IMR-90 (cell line): ENCODE results near the gene ZNF292. TPM values are rescaled to one million over a fixed set of nuclear protein-coding genes. Genes with fewer than 3 reads are reported as not detected.

Experiments
- ATAC-seq: fragments of 200-7000 bp; cut with Tn5 transposase; 2 replicates; pipeline ENCODE4 v1.9.1; 2020; ENCODE audit warnings: low read depth, mild to moderate bottlenecking, moderate library complexity
- BruUV-seq: library from RNA; stranded (reverse); fragments of 400-500 nt; replicated peaks from 2 replicates; lab custom pipeline; 2021; lab: Mats Ljungman, UMichigan
- CTCF ChIA-PET: fragments of 300-600 bp; formaldehyde crosslinking; extraction: SDS; loops from one replicate; lab custom pipeline; 2021; ENCODE audit warnings: antibody characterized with exemption; lab: Yijun Ruan, JAX
- POLR2A ChIA-PET: fragments of 300-600 bp; sonication (Branson Sonifier 250); formaldehyde crosslinking; loops from one replicate; lab custom pipeline; 2022; ENCODE audit warnings: antibody characterized with exemption; ENCODE audit not compliant: unreplicated experiment; lab: Charles Lee
- DNase-seq: peaks from one replicate; pipeline ENCODE4 v3.0.0; 2013
- H2AFZ ChIP-seq: replicated peaks from 2 replicates; pipeline ENCODE3; 2013; ENCODE audit warnings: low read length, mild to moderate bottlenecking; ENCODE audit not compliant: poor library complexity
- H2AK5ac ChIP-seq: 2 replicates; pipeline ENCODE4 v1.6.1; 2013; ENCODE audit warnings: low read depth, low read length, inconsistent platforms
- H2AK9ac ChIP-seq: replicated peaks from 2 replicates; pipeline ENCODE3; 2013; ENCODE audit warnings: mild to moderate bottlenecking, low read depth, low read length, moderate library complexity; ENCODE audit not compliant: poor library complexity
- H2BK120ac ChIP-seq: 2 replicates; pipeline ENCODE4 v1.6.1; 2013; ENCODE audit warnings: low read depth, low read length, inconsistent platforms
- H2BK15ac ChIP-seq: 3 replicates; pipeline ENCODE4 v1.6.1; 2013; ENCODE audit warnings: low read depth, low read length, inconsistent platforms
- H2BK20ac ChIP-seq: 2 replicates; pipeline ENCODE4 v1.6.1; 2013; ENCODE audit warnings: low read depth, mild to moderate bottlenecking, inconsistent platforms, low read length, moderate library complexity
- H2BK5ac ChIP-seq: 2 replicates; pipeline ENCODE4 v1.6.1; 2013; ENCODE audit warnings: mild to moderate bottlenecking, low read depth, low read length, inconsistent platforms; ENCODE audit not compliant: poor library complexity, severe bottlenecking
- H3K14ac ChIP-seq: replicated peaks from 2 replicates; pipeline ENCODE4 v1.6.1; 2013; ENCODE audit warnings: low read depth, low read length, inconsistent platforms
- H3K18ac ChIP-seq: 2 replicates; pipeline ENCODE4 v1.6.1; 2013; ENCODE audit warnings: low read depth, low read length, control low read depth
- H3K23ac ChIP-seq: 2 replicates; pipeline ENCODE4 v1.6.1; 2013; ENCODE audit warnings: low read depth, low read length, inconsistent platforms
- H3K27ac ChIP-seq: 2 replicates; pipeline ENCODE4 v1.5.1; 2013; ENCODE audit warnings: mild to moderate bottlenecking, control low read depth, low read length; ENCODE audit not compliant: insufficient read depth
- H3K27me3 ChIP-seq: 2 replicates; pipeline ENCODE4 v1.6.1; 2013; ENCODE audit warnings: low read length; ENCODE audit not compliant: control insufficient read depth, insufficient read depth
- H3K36me3 ChIP-seq: 2 replicates; pipeline ENCODE4 v1.6.1; 2013; ENCODE audit warnings: low read length, mixed read lengths; ENCODE audit not compliant: control insufficient read depth, insufficient read depth
- H3K4ac ChIP-seq: 2 replicates; pipeline ENCODE4 v1.6.1; 2013; ENCODE audit warnings: low read depth, low read length, inconsistent platforms
- H3K4me1 ChIP-seq: 2 replicates; pipeline ENCODE4 v1.6.1; 2013; ENCODE audit warnings: low read length, mixed read lengths; ENCODE audit not compliant: control insufficient read depth, insufficient read depth
- H3K4me2 ChIP-seq: 2 replicates; pipeline ENCODE4 v1.6.1; 2013; ENCODE audit warnings: low read depth, mild to moderate bottlenecking, control low read depth, low read length, moderate library complexity
- H3K4me3 ChIP-seq: 2 replicates; pipeline ENCODE4 v1.5.1; 2013; ENCODE audit warnings: low read depth, mild to moderate bottlenecking, control low read depth, low read length, moderate library complexity; ENCODE audit not compliant: insufficient read depth
- H3K56ac ChIP-seq: 2 replicates; pipeline ENCODE4 v1.6.1; 2013; ENCODE audit warnings: low read length, inconsistent platforms; ENCODE audit not compliant: insufficient read depth; ENCODE audit errors: extremely low read depth
- H3K79me1 ChIP-seq, 2 experiments: 2 replicates each; pipeline ENCODE4 v1.6.1; 2013; ENCODE audit warnings: low read length in 2 of 2, inconsistent platforms in 1 of 2, low read depth in 1 of 2
- H3K9ac ChIP-seq: 2 replicates; pipeline ENCODE4 v1.6.1; 2013; ENCODE audit warnings: low read depth, low read length, control low read depth
- H3K9me1 ChIP-seq: 2 replicates; pipeline ENCODE4 v1.6.1; 2013; ENCODE audit warnings: low read length, inconsistent platforms; ENCODE audit not compliant: insufficient read depth
- H3K9me3 ChIP-seq: 2 replicates; pipeline ENCODE4 v1.6.1; 2013; ENCODE audit warnings: low read length; ENCODE audit not compliant: control insufficient read depth, insufficient read depth
- H4K20me1 ChIP-seq: 2 replicates; pipeline ENCODE4 v1.6.1; 2013; ENCODE audit warnings: low read length, inconsistent platforms; ENCODE audit not compliant: insufficient read depth
- H4K5ac ChIP-seq: 2 replicates; pipeline ENCODE4 v1.6.1; 2013; ENCODE audit warnings: mild to moderate bottlenecking, low read depth, low read length, control low read depth
- H4K8ac ChIP-seq, 2 experiments: 2 replicates each; pipeline ENCODE4 v1.6.1; 2013; ENCODE audit warnings: low read depth in 2 of 2, low read length in 2 of 2, control low read depth in 1 of 2, inconsistent platforms in 1 of 2
- H4K91ac ChIP-seq: 2 replicates; pipeline ENCODE4 v1.6.1; 2013; ENCODE audit warnings: low read depth, low read length, inconsistent platforms; ENCODE audit not compliant: insufficient read depth
- BHLHE40 ChIP-seq: fragments of 150-350 bp; IDR thresholded peaks from 2 replicates; pipeline ENCODE4 v1.6.1; 2016; ENCODE audit warnings: mild to moderate bottlenecking, low read depth, low read length
- CHD1 ChIP-seq: IDR thresholded peaks from 2 replicates; pipeline ENCODE4 v1.6.1; 2012; ENCODE audit warnings: low read depth, low read length, improper control_type of control experiment
- MAFK ChIP-seq: IDR thresholded peaks from 2 replicates; pipeline ENCODE4 v1.6.1; 2012; ENCODE audit warnings: low read depth, low read length, improper control_type of control experiment
- NFE2L2 ChIP-seq: fragments of 150-350 bp; IDR thresholded peaks from 2 replicates; pipeline ENCODE4 v1.6.1; 2016; ENCODE audit warnings: low read depth, mild to moderate bottlenecking, low read length
- RCOR1 ChIP-seq: IDR thresholded peaks from 2 replicates; pipeline ENCODE4 v1.6.1; 2012; ENCODE audit warnings: mild to moderate bottlenecking, low read length, improper control_type of control experiment; ENCODE audit not compliant: insufficient replicate concordance
- whole genome bisulfite sequencing, 2 experiments: methylation state at CpG; one replicate each; pipeline versions ENCODE4 v1.1.5 to v1.1.7; 2013; ENCODE audit warnings: missing lambda C conversion rate in 2 of 2; ENCODE audit not compliant: insufficient read length in 1 of 2; ENCODE audit errors: extremely low coverage in 2 of 2; 5-methylcytosine and 5-hydroxymethylcytosine counted together
- dilution Hi-C: fragments of 300-500 bp; cut with HindIII; formaldehyde crosslinking; loops from one replicate; pipeline ENCODE4 v1.14.3; 2018; ENCODE audit warnings: low sequenced_read_pairs; ENCODE audit not compliant: unreplicated experiment
- in situ Hi-C: fragments of 300-500 bp; cut with MboI; formaldehyde crosslinking; loops from 3 replicates; pipeline ENCODE4 v1.14.3; 2019; ENCODE audit warnings: low sequenced_read_pairs, inconsistent platforms, mixed read lengths
- intact Hi-C: fragments of 100-400 bp; cut with micrococcal nuclease; formaldehyde crosslinking; loops from 2 replicates; pipeline ENCODE4 v1.10.0; 2022
- polyA plus RNA-seq, 3 experiments: library from polyadenylated mRNA; depleted of rRNA; stranded (reverse); fragments of >200 nt; gene quantifications; 2 replicates each; pipeline ENCODE4 v1.2.3, GENCODE V29; 2012; ENCODE audit warnings: low replicate concordance in 1 of 3
- total RNA-seq: library from RNA; depleted of rRNA; stranded (reverse); fragments of >200 nt; gene quantifications from 2 replicates; pipeline ENCODE4 v1.2.3, GENCODE V29; 2012

Gene ZNF292
- total and polyA plus RNA-seq, 2 of the 4 experiments (the other 2 are of a cell fraction) = 5.5 to 28.3 TPM

DNA sequence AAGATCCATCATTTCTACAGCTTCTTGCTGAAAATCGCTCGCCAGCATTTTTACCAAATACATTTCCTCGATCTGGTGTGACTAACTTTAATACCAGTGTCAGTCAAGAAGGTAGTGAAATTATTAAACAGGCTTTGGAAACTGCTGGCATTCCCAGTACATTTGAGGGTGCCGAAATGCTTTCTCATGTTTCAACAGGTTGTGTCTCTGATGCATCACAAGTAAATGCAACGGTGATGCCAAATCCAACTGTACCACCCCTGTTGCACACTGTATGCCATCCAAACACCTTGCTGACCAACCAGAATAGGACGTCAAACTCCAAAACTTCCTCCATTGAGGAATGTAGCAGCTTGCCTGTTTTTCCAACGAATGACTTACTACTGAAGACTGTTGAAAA, 102.6 kb downstream of the ZNF292 start:
- H4K91ac ChIP-seq = no peak overlapping the region
- no peak overlapping the region for H2AK5ac ChIP-seq
- peaks cover 24 to 34% of the 10 kb centered on the region in 2 experiments for H3K79me1 ChIP-seq
- no peaks in the 10 kb centered on the region; the same call in 1 of the 2 replicates for H4K20me1 ChIP-seq
- no peak for TF ChIP-seq CHD1
- TF ChIP-seq MAFK = no peak
- TF ChIP-seq NFE2L2 = no peak
- no peak for TF ChIP-seq BHLHE40
- no peak for TF ChIP-seq RCOR1
- no peak overlapping the region for H4K5ac ChIP-seq
- no peak overlapping the region for H3K18ac ChIP-seq
- H3K27me3 ChIP-seq = no peaks in the 10 kb centered on the region
- no peaks in the 10 kb centered on the region; the same call in 1 of the 2 replicates for H3K9me3 ChIP-seq
- in situ Hi-C loops (no loop called here), dilution Hi-C loops (no loop called here), intact Hi-C loops (no loop called here)
- no peak overlapping the region for H4K8ac ChIP-seq
- no peak overlapping the region for H2BK15ac ChIP-seq
- no peak overlapping the region for H3K4ac ChIP-seq
- ChIA-PET CTCF (no interaction called here), POLR2A (no interaction called here)
- no peak for DNase-seq
- H2AFZ ChIP-seq = no peak overlapping the region
- H2BK5ac ChIP-seq = no peak overlapping the region
- no peak overlapping the region for H3K4me2 ChIP-seq
- BruUV-seq = no TSS peak
- peaks cover 28% of the 10 kb centered on the region for H3K36me3 ChIP-seq
- no peak overlapping the region for H3K9ac ChIP-seq
- H3K23ac ChIP-seq = no peak overlapping the region
- WGBS, 2 experiments = 100% methylated on average over 1 of the region's 7 CpGs; no CpG with 5 or more reads in 1 of the 2 experiments
- no peak overlapping the region for H3K56ac ChIP-seq
- H3K9me1 ChIP-seq = no peaks in the 10 kb centered on the region
- H2BK20ac ChIP-seq = no peak overlapping the region
- no peak for ATAC-seq
- H3K4me1 ChIP-seq = no peaks in the 10 kb centered on the region
- no peak overlapping the region for H3K4me3 ChIP-seq
- H3K27ac ChIP-seq = no peak overlapping the region
- H3K14ac ChIP-seq = no peak overlapping the region
- H2BK120ac ChIP-seq = no peak overlapping the region
- H2AK9ac ChIP-seq = no peak overlapping the region
